Activated T-cell treated with anti-CD3 and anti-CD28 coated beads, Interleukin-2, amount 50 U/mL, for 4 hours (primary cell): ENCODE results near the gene SCARB1. TPM values are rescaled to one million over a fixed set of nuclear protein-coding genes. Genes with fewer than 3 reads are reported as not detected.

Experiments
- ATAC-seq, 2 donors: fragments of 200-7000 bp; cut with Tn5 transposase; one replicate each; pipeline ENCODE4 v1.10.0; 2021
- DNase-seq: peaks from one replicate; pipeline ENCODE4 v3.0.0-alpha.2; 2020
- H3K27me3 Mint-ChIP-seq: one replicate; pipeline ENCODE4 v1.8.0; 2021; ENCODE audit warnings: low read depth, mixed read lengths
- H3K36me3 Mint-ChIP-seq: one replicate; pipeline ENCODE4 v1.8.0; 2022; ENCODE audit warnings: mixed read lengths; ENCODE audit not compliant: insufficient read depth
- H3K4me1 Mint-ChIP-seq: one replicate; pipeline ENCODE4 v1.8.0; 2021; ENCODE audit warnings: low read depth, mixed read lengths
- H3K4me3 Mint-ChIP-seq: one replicate; pipeline ENCODE4 v1.8.0; 2021; ENCODE audit warnings: mild to moderate bottlenecking, moderate library complexity, mixed read lengths
- H3K9me3 Mint-ChIP-seq: one replicate; pipeline ENCODE4 v1.8.0; 2021; ENCODE audit warnings: mixed read lengths
- total RNA-seq, 3 donors: library from RNA; stranded (reverse); gene quantifications; one replicate each; pipeline ENCODE4 v1.2.1, GENCODE V29; 2021

Gene SCARB1
- total RNA-seq, 3 donors from 2014 or later: 17.0 to 29.9 (median 23.4) TPM

GRCh38 chr12:124802361-124802760 is 61.3 kb downstream of the SCARB1 start:
- DNase-seq (no peak), ATAC-seq (no peak)
- Mint-ChIP-seq H3K4me3 (no peak overlapping the region), H3K4me1 (no peaks in the 10 kb centered on the region), H3K27me3 (no peaks in the 10 kb centered on the region), H3K36me3 (no peaks in the 10 kb centered on the region), H3K9me3 (no peaks in the 10 kb centered on the region)

- no peak for ATAC-seq
- no peaks in the 10 kb centered on the region for H3K36me3 Mint-ChIP-seq
- no peak for DNase-seq
- no peaks in the 10 kb centered on the region for H3K27me3 Mint-ChIP-seq
- H3K9me3 Mint-ChIP-seq: no peaks in the 10 kb centered on the region
- peaks cover 15% of the 10 kb centered on the region for H3K4me1 Mint-ChIP-seq
- H3K4me3 Mint-ChIP-seq: no peak overlapping the region
Observed at GRCh38 chr12:124800506-124800905, 63.2 kb downstream of the SCARB1 start.

- H3K27me3 Mint-ChIP-seq: no peaks in the 10 kb centered on the region
- DNase-seq: no peak
- peaks cover 3% of the 10 kb centered on the region for H3K36me3 Mint-ChIP-seq
- H3K4me1 Mint-ChIP-seq: peaks cover 19% of the 10 kb centered on the region
- no peaks in the 10 kb centered on the region for H3K9me3 Mint-ChIP-seq
- no peak for ATAC-seq
- no peak overlapping the region for H3K4me3 Mint-ChIP-seq
Observed at GRCh38 chr12:124797321-124797720, 66.3 kb downstream of the SCARB1 start.

- peaks cover 3% of the 10 kb centered on the region for H3K36me3 Mint-ChIP-seq
- ATAC-seq: peak; percentile 27 to 86
- no peaks in the 10 kb centered on the region for H3K9me3 Mint-ChIP-seq
- H3K4me1 Mint-ChIP-seq: peaks cover 19% of the 10 kb centered on the region
- no peaks in the 10 kb centered on the region for H3K27me3 Mint-ChIP-seq
- no peak overlapping the region for H3K4me3 Mint-ChIP-seq
- DNase-seq: no peak
Observed at GRCh38 chr12:124796303-124796960, 67.2 kb downstream of the SCARB1 start.

GRCh38 chr12:124795081-124795948 is 68.3 kb downstream of the SCARB1 start:
- peaks cover 19% of the 10 kb centered on the region for H3K4me1 Mint-ChIP-seq
- DNase-seq: no peak

GRCh38 chr12:124792961-124793441 is 70.7 kb downstream of the SCARB1 start:
- ATAC-seq (no peak), DNase-seq (no peak)
- no peaks in the 10 kb centered on the region for H3K9me3 Mint-ChIP-seq
- H3K4me1 Mint-ChIP-seq: peaks cover 19% of the 10 kb centered on the region
- H3K4me3 Mint-ChIP-seq: no peak overlapping the region
- no peaks in the 10 kb centered on the region for H3K27me3 Mint-ChIP-seq
- H3K36me3 Mint-ChIP-seq: peaks cover 3% of the 10 kb centered on the region

More at GRCh38 chr12:124795081-124795948, 68.3 kb downstream of the SCARB1 start:
- no peak for ATAC-seq
- Mint-ChIP-seq H3K4me3 (no peak overlapping the region), H3K36me3 (peaks cover 3% of the 10 kb centered on the region), H3K9me3 (no peaks in the 10 kb centered on the region), H3K27me3 (no peaks in the 10 kb centered on the region)

GRCh38 chr12:124792156-124792555 is 71.5 kb downstream of the SCARB1 start:
- peaks cover 19% of the 10 kb centered on the region for H3K4me1 Mint-ChIP-seq
- DNase-seq: no peak
- H3K27me3 Mint-ChIP-seq: no peaks in the 10 kb centered on the region
- no peak for ATAC-seq
- peaks cover 3% of the 10 kb centered on the region for H3K36me3 Mint-ChIP-seq
- H3K9me3 Mint-ChIP-seq: no peaks in the 10 kb centered on the region
- no peak overlapping the region for H3K4me3 Mint-ChIP-seq

- DNase-seq (no peak), ATAC-seq (no peak)
- no peaks in the 10 kb centered on the region for H3K27me3 Mint-ChIP-seq
- H3K36me3 Mint-ChIP-seq: peaks cover 3% of the 10 kb centered on the region
- H3K4me1 Mint-ChIP-seq: peaks cover 7% of the 10 kb centered on the region
- no peaks in the 10 kb centered on the region for H3K9me3 Mint-ChIP-seq
- H3K4me3 Mint-ChIP-seq: no peak overlapping the region
Observed at GRCh38 chr12:124790650-124791400, 72.8 kb downstream of the SCARB1 start.

- Mint-ChIP-seq H3K36me3 (peaks cover 3% of the 10 kb centered on the region), H3K4me1 (peaks cover 2% of the 10 kb centered on the region), H3K4me3 (no peak overlapping the region), H3K27me3 (no peaks in the 10 kb centered on the region), H3K9me3 (no peaks in the 10 kb centered on the region)
- no peak for DNase-seq
- no peak for ATAC-seq
Observed at GRCh38 chr12:124788936-124789555, 74.6 kb downstream of the SCARB1 start.

GRCh38 chr12:124786061-124786964 is 77.4 kb downstream of the SCARB1 start:
- ATAC-seq (no peak), DNase-seq (no peak)
- Mint-ChIP-seq H3K9me3 (no peaks in the 10 kb centered on the region), H3K4me3 (no peak overlapping the region), H3K4me1 (no peaks in the 10 kb centered on the region), H3K27me3 (no peaks in the 10 kb centered on the region), H3K36me3 (no peaks in the 10 kb centered on the region)

- ATAC-seq: no peak
- no peaks in the 10 kb centered on the region for H3K36me3 Mint-ChIP-seq
- H3K4me3 Mint-ChIP-seq: no peak overlapping the region
- H3K4me1 Mint-ChIP-seq: no peaks in the 10 kb centered on the region
- H3K9me3 Mint-ChIP-seq: no peaks in the 10 kb centered on the region
- DNase-seq: no peak
- H3K27me3 Mint-ChIP-seq: no peaks in the 10 kb centered on the region
Observed at GRCh38 chr12:124784871-124785572, 78.6 kb downstream of the SCARB1 start.

GRCh38 chr12:124783087-124783486 is 80.6 kb downstream of the SCARB1 start:
- H3K4me1 Mint-ChIP-seq: peaks cover 1% of the 10 kb centered on the region

GRCh38 chr12:124782132-124782531 is 81.5 kb downstream of the SCARB1 start:
- H3K4me1 Mint-ChIP-seq: peaks cover 1% of the 10 kb centered on the region
- ATAC-seq (no peak), DNase-seq (no peak)
- no peaks in the 10 kb centered on the region for H3K27me3 Mint-ChIP-seq
- no peaks in the 10 kb centered on the region for H3K9me3 Mint-ChIP-seq
- H3K4me3 Mint-ChIP-seq: no peak overlapping the region
- H3K36me3 Mint-ChIP-seq: no peaks in the 10 kb centered on the region

More at GRCh38 chr12:124783087-124783486, 80.6 kb downstream of the SCARB1 start:
- ATAC-seq (no peak), DNase-seq (no peak)
- no peaks in the 10 kb centered on the region for H3K36me3 Mint-ChIP-seq
- no peak overlapping the region for H3K4me3 Mint-ChIP-seq
- H3K27me3 Mint-ChIP-seq: no peaks in the 10 kb centered on the region
- no peaks in the 10 kb centered on the region for H3K9me3 Mint-ChIP-seq
